Osteocyte (in vitro differentiated cells): ENCODE measurements around the gene HAAO. TPM values are rescaled to one million over a fixed set of nuclear protein-coding genes. Genes with fewer than 3 reads are reported as not detected.

Source experiments
- DNase-seq: peaks from one replicate; pipeline ENCODE4 v3.0.0; 2021; ENCODE audit warnings: mixed read lengths; ENCODE audit not compliant: unreplicated experiment; ENCODE audit errors: extremely low spot score
- H3K27ac Mint-ChIP-seq: one replicate; pipeline ENCODE4 v1.8.0; 2021; ENCODE audit warnings: mild to moderate bottlenecking, mixed read lengths; ENCODE audit not compliant: unreplicated experiment
- H3K27me3 Mint-ChIP-seq: one replicate; pipeline ENCODE4 v1.8.0; 2021; ENCODE audit warnings: mixed read lengths; ENCODE audit not compliant: unreplicated experiment
- H3K36me3 Mint-ChIP-seq: one replicate; pipeline ENCODE4 v1.8.0; 2021; ENCODE audit warnings: mixed read lengths; ENCODE audit not compliant: unreplicated experiment
- H3K4me1 Mint-ChIP-seq: one replicate; pipeline ENCODE4 v1.8.0; 2021; ENCODE audit warnings: mixed read lengths; ENCODE audit not compliant: unreplicated experiment
- H3K4me3 Mint-ChIP-seq: one replicate; pipeline ENCODE4 v1.8.0; 2021; ENCODE audit warnings: mild to moderate bottlenecking, moderate library complexity, mixed read lengths; ENCODE audit not compliant: unreplicated experiment
- H3K9me3 Mint-ChIP-seq: one replicate; pipeline ENCODE4 v1.8.0; 2021; ENCODE audit warnings: mixed read lengths; ENCODE audit not compliant: unreplicated experiment
- CTCF ChIP-seq: fragments of 200-600 bp; sonication (generic); IDR thresholded peaks from 2 replicates; pipeline ENCODE4 v1.5.0; 2021; ENCODE audit warnings: antibody characterized with exemption, mild to moderate bottlenecking, moderate library complexity
- total RNA-seq: library from RNA; stranded (reverse); gene quantifications from 2 replicates; pipeline ENCODE4 v1.2.1, GENCODE V29; 2021

The HAAO gene
- total RNA-seq, 1 donor from 2014 or later, result 1.1 TPM

GRCh38 chr2:42797281-42797680 lies 4.9 kb upstream of the HAAO start:
- no peaks in the 10 kb centered on the region for H3K9me3 Mint-ChIP-seq
- no peak for TF ChIP-seq CTCF
- H3K27me3 Mint-ChIP-seq, result no peaks in the 10 kb centered on the region
- no peaks in the 10 kb centered on the region for H3K36me3 Mint-ChIP-seq
- H3K4me1 Mint-ChIP-seq, result peaks cover 37% of the 10 kb centered on the region
- no peak for DNase-seq
- H3K27ac Mint-ChIP-seq, result no peak overlapping the region
- no peak overlapping the region for H3K4me3 Mint-ChIP-seq

- Mint-ChIP-seq H3K27ac (no peak overlapping the region), H3K36me3 (no peaks in the 10 kb centered on the region), H3K9me3 (no peaks in the 10 kb centered on the region), H3K4me1 (peaks cover 37% of the 10 kb centered on the region), H3K4me3 (no peak overlapping the region), H3K27me3 (peaks cover 2% of the 10 kb centered on the region)
- no peak for DNase-seq
- TF ChIP-seq CTCF, result no peak
Measured at GRCh38 chr2:42796427-42797248, 4.3 kb upstream of the HAAO start.

GRCh38 chr2:42795841-42796301 lies 3.5 kb upstream of the HAAO start:
- no peak overlapping the region for H3K27ac Mint-ChIP-seq
- DNase-seq, result peak; percentile 38
- peaks cover 29% of the 10 kb centered on the region for H3K4me1 Mint-ChIP-seq
- no peak for TF ChIP-seq CTCF
- peaks cover 2% of the 10 kb centered on the region for H3K27me3 Mint-ChIP-seq
- H3K36me3 Mint-ChIP-seq, result no peaks in the 10 kb centered on the region
- no peak overlapping the region for H3K4me3 Mint-ChIP-seq
- no peaks in the 10 kb centered on the region for H3K9me3 Mint-ChIP-seq

DNA sequence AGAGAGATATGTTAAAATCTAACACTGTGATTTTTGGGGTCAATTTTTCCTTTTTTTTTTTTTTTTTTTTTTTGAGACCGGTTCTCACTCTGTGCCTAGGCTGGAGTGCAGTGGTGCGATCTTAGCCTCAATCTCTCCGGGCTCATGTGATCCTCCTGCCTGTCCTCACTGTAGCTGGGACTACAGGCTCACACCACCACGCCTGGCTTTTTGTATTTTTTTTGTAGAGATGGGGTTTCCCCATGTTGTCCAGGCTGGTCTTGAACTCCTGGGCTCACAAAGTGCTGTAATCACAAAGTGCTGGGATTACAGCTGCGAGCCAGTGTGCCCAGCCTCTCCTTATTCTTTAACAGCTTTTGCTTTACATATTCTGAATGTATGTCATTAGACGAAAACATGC lies 2.9 kb upstream of the HAAO start:
- H3K4me3 Mint-ChIP-seq, result no peak overlapping the region
- H3K27ac Mint-ChIP-seq, result no peak overlapping the region
- no peak for TF ChIP-seq CTCF
- H3K36me3 Mint-ChIP-seq, result no peaks in the 10 kb centered on the region
- peaks cover 24% of the 10 kb centered on the region for H3K4me1 Mint-ChIP-seq
- no peaks in the 10 kb centered on the region for H3K9me3 Mint-ChIP-seq
- peaks cover 2% of the 10 kb centered on the region for H3K27me3 Mint-ChIP-seq
- no peak for DNase-seq

GRCh38 chr2:42794271-42795046 lies 2.1 kb upstream of the HAAO start:
- H3K27ac Mint-ChIP-seq, result no peak overlapping the region
- H3K36me3 Mint-ChIP-seq, result no peaks in the 10 kb centered on the region
- TF ChIP-seq CTCF, result no peak
- H3K27me3 Mint-ChIP-seq, result peaks cover 2% of the 10 kb centered on the region
- peaks cover 24% of the 10 kb centered on the region for H3K4me1 Mint-ChIP-seq
- no peaks in the 10 kb centered on the region for H3K9me3 Mint-ChIP-seq
- peak; percentile 42 for DNase-seq
- H3K4me3 Mint-ChIP-seq, result no peak overlapping the region
